Measurements from ENCODE around the gene RGS21. TPM values are rescaled to one million over a fixed set of nuclear protein-coding genes. Genes with fewer than 3 reads are reported as not detected.
"Not testable (repeated sequence)": the region's sequence is repeated elsewhere in the genome, so short reads cannot be mapped to it uniquely, and the experiment has no call there.

Gene RGS21
- total RNA-seq, 2 experiments from 2014 or later = not detected

GRCh38 chr1:192284927-192285326, 31.9 kb upstream of the RGS21 start:
- ATAC-seq (ENCODE audit: poor library complexity) = no peak
- ChIA-PET POLR2A (no interaction called here), CTCF (no interaction called here)
- Mint-ChIP-seq H3K27ac (no peak overlapping the region), H3K36me3 (ENCODE audit: low read depth) (no peaks in the 10 kb centered on the region), H3K27me3 (no peaks in the 10 kb centered on the region), H3K4me3 (no peak overlapping the region), H3K9me3 (peaks cover 9% of the 10 kb centered on the region), H3K4me1 (ENCODE audit: low read depth) (no peaks in the 10 kb centered on the region)
- H3K4me1 ChIP-seq (ENCODE audit: insufficient read depth, low read length) = no peaks in the 10 kb centered on the region
- H3K4me3 ChIP-seq (ENCODE audit: low read length) = no peak overlapping the region
- H3K27ac ChIP-seq (ENCODE audit: low read depth in 1 of 2, low read length in 2 of 2) = no peak overlapping the region
- no peaks in the 10 kb centered on the region for H3K9me3 ChIP-seq (ENCODE audit: control insufficient read depth in 1 of 2, insufficient read depth in 1 of 2, low read length in 2 of 2)
- no peaks in the 10 kb centered on the region for H3K36me3 ChIP-seq (ENCODE audit: insufficient read depth, low read length)
- no peak for TF ChIP-seq CTCF (IDR thresholded peaks at IDR 0.05)
- H3K27me3 ChIP-seq (ENCODE audit: control insufficient read depth in 1 of 2, insufficient read depth in 2 of 2, low read length in 2 of 2) = no peaks in the 10 kb centered on the region
- DNase-seq = no peak
- intact Hi-C loops (cut with DNase I, micrococcal nuclease) = no loop called here

GRCh38 chr1:192303029-192303428, 13.8 kb upstream of the RGS21 start:
- POLR2A ChIA-PET = no interaction called here
- peaks cover 7% of the 10 kb centered on the region for H3K9me3 Mint-ChIP-seq
- H3K27ac Mint-ChIP-seq = no peak overlapping the region
- no peaks in the 10 kb centered on the region for H3K27me3 Mint-ChIP-seq
- no peak for TF ChIP-seq CTCF (IDR thresholded peaks at IDR 0.05)
- H3K4me1 Mint-ChIP-seq (ENCODE audit: low read depth) = no peaks in the 10 kb centered on the region
- H3K36me3 ChIP-seq (ENCODE audit: insufficient read depth, low read length) = no peaks in the 10 kb centered on the region
- no peak overlapping the region for H3K4me3 ChIP-seq (ENCODE audit: low read length)
- CTCF ChIA-PET = no interaction called here
- H3K9me3 ChIP-seq (ENCODE audit: control insufficient read depth in 1 of 2, insufficient read depth in 1 of 2, low read length in 2 of 2) = peaks cover 0 to 2% of the 10 kb centered on the region in 2 experiments
- no peak overlapping the region for H3K27ac ChIP-seq (ENCODE audit: low read depth in 1 of 2, low read length in 2 of 2)
- ATAC-seq (ENCODE audit: poor library complexity) (no peak), DNase-seq (no peak)
- no peaks in the 10 kb centered on the region for H3K27me3 ChIP-seq (ENCODE audit: control insufficient read depth in 1 of 2, insufficient read depth in 2 of 2, low read length in 2 of 2)
- H3K4me3 Mint-ChIP-seq = no peak overlapping the region
- intact Hi-C loops (cut with DNase I, micrococcal nuclease) = no loop called here
- H3K36me3 Mint-ChIP-seq (ENCODE audit: low read depth) = no peaks in the 10 kb centered on the region
- no peaks in the 10 kb centered on the region for H3K4me1 ChIP-seq (ENCODE audit: insufficient read depth, low read length)

GRCh38 chr1:192308314-192308713, 8.5 kb upstream of the RGS21 start:
- H3K36me3 Mint-ChIP-seq (ENCODE audit: low read depth); H3K4me1 ChIP-seq (ENCODE audit: insufficient read depth, low read length); intact Hi-C loops (cut with DNase I, micrococcal nuclease); H3K27me3 ChIP-seq (ENCODE audit: control insufficient read depth in 1 of 2, insufficient read depth in 2 of 2, low read length in 2 of 2); CTCF ChIA-PET; H3K4me3 Mint-ChIP-seq; H3K27ac ChIP-seq (ENCODE audit: low read depth in 1 of 2, low read length in 2 of 2); H3K27me3 Mint-ChIP-seq; H3K27ac Mint-ChIP-seq; POLR2A ChIA-PET; H3K4me1 Mint-ChIP-seq (ENCODE audit: low read depth); ATAC-seq (ENCODE audit: poor library complexity); H3K36me3 ChIP-seq (ENCODE audit: insufficient read depth, low read length); DNase-seq; H3K4me3 ChIP-seq (ENCODE audit: low read length): not testable (repeated sequence)
- peaks cover 11% of the 10 kb centered on the region for H3K9me3 Mint-ChIP-seq
- peaks cover 5 to 13% of the 10 kb centered on the region in 2 experiments for H3K9me3 ChIP-seq (ENCODE audit: control insufficient read depth in 1 of 2, insufficient read depth in 1 of 2, low read length in 2 of 2)

GRCh38 chr1:192311281-192311680, 5.5 kb upstream of the RGS21 start:
- H3K27me3 Mint-ChIP-seq = no peaks in the 10 kb centered on the region
- peaks cover 11% of the 10 kb centered on the region for H3K9me3 Mint-ChIP-seq
- H3K36me3 Mint-ChIP-seq (ENCODE audit: low read depth) = no peaks in the 10 kb centered on the region
- no peaks in the 10 kb centered on the region for H3K4me1 Mint-ChIP-seq (ENCODE audit: low read depth)
- Histone ChIP-seq H3K27me3 (ENCODE audit: control insufficient read depth in 1 of 2, insufficient read depth in 2 of 2, low read length in 2 of 2) (no peaks in the 10 kb centered on the region), H3K27ac (ENCODE audit: low read depth in 1 of 2, low read length in 2 of 2) (no peak overlapping the region), H3K4me3 (ENCODE audit: low read length) (no peak overlapping the region), H3K36me3 (ENCODE audit: insufficient read depth, low read length) (no peaks in the 10 kb centered on the region), H3K9me3 (ENCODE audit: control insufficient read depth in 1 of 2, insufficient read depth in 1 of 2, low read length in 2 of 2) (peaks cover 5 to 13% of the 10 kb centered on the region in 2 experiments), H3K4me1 (ENCODE audit: insufficient read depth, low read length) (no peaks in the 10 kb centered on the region)
- no peak for TF ChIP-seq CTCF (IDR thresholded peaks at IDR 0.05)
- no peak overlapping the region for H3K4me3 Mint-ChIP-seq
- ATAC-seq (ENCODE audit: poor library complexity) (no peak), DNase-seq (peak in 2 of 14 experiments; percentile 1 to 5)
- CTCF ChIA-PET = no interaction called here
- intact Hi-C loops (cut with DNase I, micrococcal nuclease) = no loop called here
- POLR2A ChIA-PET = no interaction called here
- H3K27ac Mint-ChIP-seq = no peak overlapping the region

All from CD4-positive, alpha-beta T cell (primary cell).